H1 (cell line): ENCODE data around the gene RBMS1. TPM values are rescaled to one million over a fixed set of nuclear protein-coding genes. Genes with fewer than 3 reads are reported as not detected.

Experiments
- CTCF ChIA-PET: fragments of 300-600 bp; sonication (Branson Sonifier 250); formaldehyde crosslinking; loops from one replicate; lab custom pipeline; 2021; ENCODE audit not compliant: partially characterized antibody; lab: Charles Lee
- POLR2A ChIA-PET: fragments of 300-600 bp; sonication (Branson Sonifier 250); formaldehyde crosslinking; loops from one replicate; lab custom pipeline; 2021; ENCODE audit warnings: inconsistent platforms; ENCODE audit not compliant: partially characterized antibody; lab: Charles Lee
- DNase-seq, 2 experiments: peaks; one replicate each; pipeline versions ENCODE4 v3.0.0 to v3.0.0-alpha.2; 2010 to 2022; ENCODE audit warnings: low spot score in 2 of 2, low read depth in 1 of 2, mixed read lengths in 1 of 2
- FAIRE-seq: peaks from 2 replicates; lab custom pipeline; 2011; peaks lifted over from hg19 to GRCh38; lab: Jason Lieb, UNC
- H2AFZ ChIP-seq: 2 replicates; pipeline ENCODE4 v1.8.1; 2012; ENCODE audit warnings: low read length, inconsistent platforms
- H2AK5ac ChIP-seq: 2 replicates; pipeline ENCODE4 v1.6.1; 2013; ENCODE audit warnings: low read depth, low read length
- H2BK120ac ChIP-seq: replicated peaks from 2 replicates; pipeline ENCODE3; 2013; ENCODE audit warnings: low read depth, low read length, inconsistent platforms
- H2BK12ac ChIP-seq: 2 replicates; pipeline ENCODE4 v1.6.1; 2013; ENCODE audit warnings: low read depth, low read length
- H2BK15ac ChIP-seq: 2 replicates; pipeline ENCODE4 v1.6.1; 2013; ENCODE audit warnings: low read length
- H2BK20ac ChIP-seq: 2 replicates; pipeline ENCODE4 v1.6.1; 2013; ENCODE audit warnings: low read length
- H2BK5ac ChIP-seq: 2 replicates; pipeline ENCODE4 v1.6.1; 2013; ENCODE audit warnings: low read depth, low read length
- H3K14ac ChIP-seq: 2 replicates; pipeline ENCODE4 v1.6.1; 2013; ENCODE audit warnings: inconsistent platforms; ENCODE audit not compliant: insufficient read length
- H3K18ac ChIP-seq: 2 replicates; pipeline ENCODE4 v1.6.1; 2013; ENCODE audit warnings: low read length; ENCODE audit errors: extremely low read depth
- H3K23ac ChIP-seq: 2 replicates; pipeline ENCODE4 v1.6.1; 2013; ENCODE audit warnings: inconsistent platforms; ENCODE audit not compliant: insufficient read length
- H3K23me2 ChIP-seq: 2 replicates; pipeline ENCODE4 v1.6.1; 2013; ENCODE audit warnings: low read depth, low read length
- H3K27ac ChIP-seq: 2 replicates; pipeline ENCODE4 v1.6.1; 2011; ENCODE audit warnings: low read depth, low read length, inconsistent platforms
- H3K27me3 ChIP-seq, 4 experiments: replicated peaks in 1 of 4; 1 replicate in 1 of 4; 2 replicates in 3 of 4; pipeline versions ENCODE4 v1.6.1 to v1.8.1; 2011 to 2013; ENCODE audit warnings: low read length in 3 of 4, mild to moderate bottlenecking in 3 of 4, inconsistent platforms in 2 of 4, mixed read lengths in 2 of 4, moderate library complexity in 1 of 4; ENCODE audit not compliant: control insufficient read depth in 3 of 4, insufficient read depth in 3 of 4; ENCODE audit errors: extremely low read depth in 1 of 4
- H3K36me3 ChIP-seq, 4 experiments: 2 replicates each; pipeline versions ENCODE4 v1.6.1 to v1.8.1; 2011 to 2013; ENCODE audit warnings: mild to moderate bottlenecking in 4 of 4, low read length in 3 of 4, moderate library complexity in 2 of 4, control low read depth in 1 of 4, inconsistent platforms in 1 of 4; ENCODE audit not compliant: insufficient read depth in 4 of 4, control insufficient read depth in 2 of 4
- H3K4ac ChIP-seq: replicated peaks from 2 replicates; pipeline ENCODE3; 2013; ENCODE audit warnings: low read length, low read depth, mixed read lengths, inconsistent platforms; ENCODE audit not compliant: insufficient read length
- H3K4me1 ChIP-seq, 4 experiments: replicated peaks in 1 of 4; 1 replicate in 1 of 4; 2 replicates in 3 of 4; pipeline versions ENCODE4 v1.6.1 to v1.8.1; 2011 to 2013; ENCODE audit warnings: low read length in 3 of 4, inconsistent platforms in 2 of 4, mixed read lengths in 1 of 4; ENCODE audit not compliant: insufficient read depth in 4 of 4, control insufficient read depth in 3 of 4
- H3K4me2 ChIP-seq, 2 experiments: 2 replicates each; pipeline versions ENCODE4 v1.6.1 to v1.8.1; 2011 to 2013; ENCODE audit warnings: low read depth in 2 of 2, low read length in 2 of 2, control low read depth in 1 of 2, inconsistent platforms in 1 of 2, mild to moderate bottlenecking in 1 of 2; ENCODE audit not compliant: insufficient read depth in 1 of 2
- H3K4me3 ChIP-seq, 4 experiments: fragments of 200-600, 300-600 bp in 1 of 4; sonication (generic), shearing (Covaris generic), sonication (Bioruptor Twin) in 1 of 4; 2 replicates each; pipeline versions ENCODE4 v1.5.1 to v1.8.1; 2011 to 2016; ENCODE audit warnings: low read length in 4 of 4, low read depth in 3 of 4, control low read depth in 2 of 4, inconsistent platforms in 2 of 4, mild to moderate bottlenecking in 2 of 4, mixed read lengths in 1 of 4, moderate library complexity in 1 of 4; ENCODE audit not compliant: insufficient read depth in 2 of 4; ENCODE audit errors: extremely low read depth in 1 of 4
- H3K56ac ChIP-seq: replicated peaks from 2 replicates; pipeline ENCODE3; 2013; ENCODE audit warnings: low read depth, mild to moderate bottlenecking, mixed read lengths, low read length, inconsistent platforms; ENCODE audit not compliant: insufficient read length
- H3K79me1 ChIP-seq: 2 replicates; pipeline ENCODE4 v1.6.1; 2013; ENCODE audit warnings: low read depth, low read length, control low read depth
- H3K79me2 ChIP-seq, 2 experiments: 2 replicates each; pipeline versions ENCODE4 v1.6.1 to v1.8.1; 2012 to 2013; ENCODE audit warnings: low read length in 2 of 2, mild to moderate bottlenecking in 2 of 2, inconsistent platforms in 1 of 2; ENCODE audit not compliant: insufficient read depth in 2 of 2, control insufficient read depth in 1 of 2
- H3K9ac ChIP-seq, 4 experiments: replicated peaks in 1 of 4; 1 replicate in 1 of 4; 2 replicates in 3 of 4; pipeline versions ENCODE4 v1.6.1 to v1.8.1; 2011 to 2013; ENCODE audit warnings: low read depth in 3 of 4, low read length in 3 of 4, control low read depth in 2 of 4, mild to moderate bottlenecking in 2 of 4, moderate library complexity in 2 of 4, inconsistent platforms in 1 of 4; ENCODE audit errors: extremely low read depth in 1 of 4
- H3K9me3 ChIP-seq, 2 experiments: 2 replicates each; pipeline versions ENCODE4 v1.6.1 to v1.8.1; 2012 to 2013; ENCODE audit warnings: mild to moderate bottlenecking in 2 of 2, moderate library complexity in 2 of 2, control low read depth in 1 of 2, inconsistent platforms in 1 of 2, low read depth in 1 of 2, low read length in 1 of 2, mixed read lengths in 1 of 2; ENCODE audit not compliant: insufficient read depth in 2 of 2
- H4K20me1 ChIP-seq, 2 experiments: replicated peaks in 1 of 2; 2 replicates each; pipeline versions ENCODE3 to v1.8.1; 2011 to 2013; ENCODE audit warnings: inconsistent platforms in 2 of 2, low read length in 2 of 2, mild to moderate bottlenecking in 1 of 2; ENCODE audit not compliant: insufficient read depth in 2 of 2, control insufficient read depth in 1 of 2
- H4K5ac ChIP-seq: 2 replicates; pipeline ENCODE4 v1.6.1; 2013; ENCODE audit warnings: low read length, low read depth, mixed read lengths, inconsistent platforms; ENCODE audit not compliant: insufficient read length
- H4K8ac ChIP-seq: 2 replicates; pipeline ENCODE4 v1.8.0; 2013; ENCODE audit warnings: mild to moderate bottlenecking, moderate library complexity, low read length, inconsistent platforms; ENCODE audit not compliant: insufficient read depth; ENCODE audit errors: extremely low read depth
- H4K91ac ChIP-seq: replicated peaks from 2 replicates; pipeline ENCODE3; 2013; ENCODE audit warnings: low read length, mixed read lengths, inconsistent platforms; ENCODE audit not compliant: insufficient read length
- BRCA1 ChIP-seq: IDR thresholded peaks from 2 replicates; pipeline ENCODE4 v1.6.1; 2012; ENCODE audit warnings: low read depth, low read length, improper control_type of control experiment
- HDAC6 ChIP-seq: IDR thresholded peaks from one replicate; pipeline ENCODE4 v1.7.1; 2012; ENCODE audit warnings: low read depth, mild to moderate bottlenecking, inconsistent platforms, low read length, moderate library complexity
- JUN ChIP-seq: IDR thresholded peaks from 2 replicates; pipeline ENCODE4 v1.6.1; 2011; ENCODE audit warnings: low read depth, mild to moderate bottlenecking, improper control_type of control experiment, low read length
- KDM1A ChIP-seq: fragments of 200-600, 300-600 bp; sonication (generic); IDR thresholded peaks from 2 replicates; pipeline ENCODE4 v1.7.1; 2016; ENCODE audit warnings: mild to moderate bottlenecking, low read length, borderline replicate concordance
- SAP30 ChIP-seq: fragments of 300-600 bp; sonication (generic); IDR thresholded peaks from 2 replicates; pipeline ENCODE4 v1.7.1; 2012; ENCODE audit warnings: low read length, moderate library complexity, mild to moderate bottlenecking, inconsistent platforms; ENCODE audit not compliant: insufficient read depth, insufficient replicate concordance
- WGBS, 2 experiments: shearing (Covaris generic) in 1 of 2; methylation state at CpG; one replicate each; pipeline versions ENCODE4 v1.1.6 to v1.1.7; 2013 to 2015; ENCODE audit warnings: low lambda C conversion rate in 2 of 2, mixed read lengths in 2 of 2, inconsistent platforms in 1 of 2, low coverage in 1 of 2, missing lambda C conversion rate in 1 of 2; ENCODE audit not compliant: insufficient replicate concordance in 2 of 2, insufficient coverage in 1 of 2, insufficient read length in 1 of 2; ENCODE audit errors: extremely low coverage in 1 of 2, missing lambda C conversion rate in 1 of 2; 5-methylcytosine and 5-hydroxymethylcytosine counted together
- polyA plus RNA-seq, 7 experiments: library from polyadenylated mRNA; depleted of rRNA in 3 of 7; stranded (reverse) in 5 of 7; unstranded in 2 of 7; fragments of >200 nt in 5 of 7; fragments of 200-250 nt in 2 of 7; gene quantifications; 1 replicate in 5 of 7; 2 replicates in 1 of 7; 4 replicates in 1 of 7; pipeline versions ENCODE4 v1.2.1 to v1.2.3, GENCODE V29; 2011 to 2013; ENCODE audit warnings: missing spikeins in 2 of 7, mixed read lengths in 2 of 7
- total RNA-seq: library from RNA; stranded (reverse); fragmentation: NEBNext Ultra II Directional; extraction: Animal tissue kit (Norgen Biotek cat#: 25700); gene quantifications from 2 replicates; pipeline ENCODE4 v1.2.1, GENCODE V29; 2021
- TF ChIP-seq, protein P1 (sequence below): IDR thresholded peaks from 2 replicates; pipeline ENCODE4 v1.6.1; 2011; ENCODE audit warnings: low read length, improper control_type of control experiment

Gene RBMS1
- total and polyA plus RNA-seq, 2 of the 8 experiments (the other 6 are each of a cell fraction or from before 2014, with no cell fraction given) = 53.7 to 60.0 TPM

- Histone ChIP-seq H4K5ac (no peak overlapping the region), H3K4me1 (no peaks in the 10 kb centered on the region), H3K4me3 (no peak overlapping the region), H2BK15ac (no peak overlapping the region), H2BK120ac (no peak overlapping the region), H3K18ac (no peak overlapping the region), H2BK5ac (no peak overlapping the region), H3K56ac (no peak overlapping the region), H3K27ac (no peak overlapping the region), H3K27me3 (peaks cover 0 to 1% (median 0%) of the 10 kb centered on the region in 4 experiments; a peak in 1 of 7 replicates), H3K36me3 (no peaks in the 10 kb centered on the region), H4K20me1 (no peaks in the 10 kb centered on the region), H3K4me2 (no peak overlapping the region), H3K79me2 (no peaks in the 10 kb centered on the region), H4K8ac (no peak overlapping the region), H2BK12ac (no peak overlapping the region), H4K91ac (no peak overlapping the region), H3K9me3 (no peaks in the 10 kb centered on the region), H3K14ac (no peak overlapping the region), H3K23ac (no peak overlapping the region), H2AFZ (no peak overlapping the region), H3K23me2 (no peaks in the 10 kb centered on the region), H3K79me1 (no peaks in the 10 kb centered on the region), H2BK20ac (no peak overlapping the region), H3K4ac (no peak overlapping the region), H3K9ac (no peak overlapping the region), H2AK5ac (no peak overlapping the region)
- FAIRE-seq (no peak), DNase-seq (no peak)
- 88% methylated on average over 2 of the region's 2 CpGs; no CpG with 5 or more reads in 1 of the 2 experiments for WGBS, 2 experiments
- TF ChIP-seq, protein P1, sequence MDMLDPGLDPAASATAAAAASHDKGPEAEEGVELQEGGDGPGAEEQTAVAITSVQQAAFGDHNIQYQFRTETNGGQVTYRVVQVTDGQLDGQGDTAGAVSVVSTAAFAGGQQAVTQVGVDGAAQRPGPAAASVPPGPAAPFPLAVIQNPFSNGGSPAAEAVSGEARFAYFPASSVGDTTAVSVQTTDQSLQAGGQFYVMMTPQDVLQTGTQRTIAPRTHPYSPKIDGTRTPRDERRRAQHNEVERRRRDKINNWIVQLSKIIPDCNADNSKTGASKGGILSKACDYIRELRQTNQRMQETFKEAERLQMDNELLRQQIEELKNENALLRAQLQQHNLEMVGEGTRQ = no peak
- TF ChIP-seq JUN (no peak), SAP30 (no peak), HDAC6 (no peak), KDM1A (no peak), BRCA1 (no peak)
- ChIA-PET POLR2A (no interaction called here), CTCF (interaction anchor here (0.9 kb wide), 1 partner anchor 69 kb away, joined by 3 read pairs; no protein-coding TSS in a partner anchor)
These were observed 15.4 kb upstream of the RBMS1 start for GRCh38 chr2:160509016-160509415.
